D721Med (cell line): Measurements from ENCODE around the gene ZMIZ1.

Experiments used
- DNase-seq: peaks from one replicate; pipeline ENCODE4 v3.0.0; 2011; ENCODE audit warnings: low spot score; ENCODE audit not compliant: insufficient read length
- FAIRE-seq: peaks from 2 replicates; lab custom pipeline; 2011; peaks lifted over from hg19 to GRCh38; lab: Jason Lieb, UNC
- TF ChIP-seq, protein P1 (sequence below): IDR thresholded peaks from 2 replicates; pipeline ENCODE4 v1.5.1; 2012; ENCODE audit warnings: mild to moderate bottlenecking, control low read depth; ENCODE audit not compliant: insufficient read depth; ENCODE audit errors: missing control alignments

Gene ZMIZ1

DNA sequence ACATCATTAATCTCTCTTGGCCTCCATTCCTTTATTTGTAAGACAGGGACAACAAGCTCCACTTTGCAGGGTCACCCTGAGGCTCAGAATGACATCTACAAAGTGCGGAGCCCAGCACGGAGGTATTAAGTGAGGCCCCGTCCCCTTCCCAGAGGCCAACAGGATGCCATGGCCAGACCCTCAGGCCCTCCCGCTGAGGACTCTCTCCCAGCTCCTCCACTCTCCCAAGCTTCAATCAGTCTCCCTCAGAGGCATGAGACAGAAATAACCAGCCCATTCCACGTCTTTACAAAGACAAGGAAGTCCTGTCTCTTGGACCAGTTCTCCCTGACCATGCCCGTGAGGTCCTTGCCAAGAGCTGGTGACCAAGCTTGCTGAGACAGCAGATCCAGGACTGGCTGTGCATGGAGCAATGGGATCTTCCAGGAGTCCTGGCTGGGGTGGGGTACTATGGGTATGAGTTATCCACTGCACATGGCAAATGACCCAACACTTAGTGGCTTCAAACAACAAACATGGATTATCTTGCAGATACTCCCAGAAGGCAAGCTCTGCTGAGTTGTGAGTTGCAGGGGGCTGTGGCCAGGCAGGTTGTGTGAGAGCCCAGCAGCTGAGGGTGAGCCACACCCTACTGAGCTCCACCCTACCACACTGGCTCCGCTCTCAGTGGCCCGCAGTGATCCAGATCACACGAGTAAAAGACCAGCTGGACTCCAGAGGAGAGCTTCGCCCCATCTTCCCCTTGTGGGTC, 274.2 kb downstream of the ZMIZ1 start:
- DNase-seq (no peak), FAIRE-seq (no peak)
- TF ChIP-seq, protein P1, sequence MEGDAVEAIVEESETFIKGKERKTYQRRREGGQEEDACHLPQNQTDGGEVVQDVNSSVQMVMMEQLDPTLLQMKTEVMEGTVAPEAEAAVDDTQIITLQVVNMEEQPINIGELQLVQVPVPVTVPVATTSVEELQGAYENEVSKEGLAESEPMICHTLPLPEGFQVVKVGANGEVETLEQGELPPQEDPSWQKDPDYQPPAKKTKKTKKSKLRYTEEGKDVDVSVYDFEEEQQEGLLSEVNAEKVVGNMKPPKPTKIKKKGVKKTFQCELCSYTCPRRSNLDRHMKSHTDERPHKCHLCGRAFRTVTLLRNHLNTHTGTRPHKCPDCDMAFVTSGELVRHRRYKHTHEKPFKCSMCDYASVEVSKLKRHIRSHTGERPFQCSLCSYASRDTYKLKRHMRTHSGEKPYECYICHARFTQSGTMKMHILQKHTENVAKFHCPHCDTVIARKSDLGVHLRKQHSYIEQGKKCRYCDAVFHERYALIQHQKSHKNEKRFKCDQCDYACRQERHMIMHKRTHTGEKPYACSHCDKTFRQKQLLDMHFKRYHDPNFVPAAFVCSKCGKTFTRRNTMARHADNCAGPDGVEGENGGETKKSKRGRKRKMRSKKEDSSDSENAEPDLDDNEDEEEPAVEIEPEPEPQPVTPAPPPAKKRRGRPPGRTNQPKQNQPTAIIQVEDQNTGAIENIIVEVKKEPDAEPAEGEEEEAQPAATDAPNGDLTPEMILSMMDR = no peak

- TF ChIP-seq, protein P1 = no peak
- DNase-seq (no peak), FAIRE-seq (no peak)
Observed at GRCh38 chr10:79344502-79345195, 275.9 kb downstream of the ZMIZ1 start.

DNA sequence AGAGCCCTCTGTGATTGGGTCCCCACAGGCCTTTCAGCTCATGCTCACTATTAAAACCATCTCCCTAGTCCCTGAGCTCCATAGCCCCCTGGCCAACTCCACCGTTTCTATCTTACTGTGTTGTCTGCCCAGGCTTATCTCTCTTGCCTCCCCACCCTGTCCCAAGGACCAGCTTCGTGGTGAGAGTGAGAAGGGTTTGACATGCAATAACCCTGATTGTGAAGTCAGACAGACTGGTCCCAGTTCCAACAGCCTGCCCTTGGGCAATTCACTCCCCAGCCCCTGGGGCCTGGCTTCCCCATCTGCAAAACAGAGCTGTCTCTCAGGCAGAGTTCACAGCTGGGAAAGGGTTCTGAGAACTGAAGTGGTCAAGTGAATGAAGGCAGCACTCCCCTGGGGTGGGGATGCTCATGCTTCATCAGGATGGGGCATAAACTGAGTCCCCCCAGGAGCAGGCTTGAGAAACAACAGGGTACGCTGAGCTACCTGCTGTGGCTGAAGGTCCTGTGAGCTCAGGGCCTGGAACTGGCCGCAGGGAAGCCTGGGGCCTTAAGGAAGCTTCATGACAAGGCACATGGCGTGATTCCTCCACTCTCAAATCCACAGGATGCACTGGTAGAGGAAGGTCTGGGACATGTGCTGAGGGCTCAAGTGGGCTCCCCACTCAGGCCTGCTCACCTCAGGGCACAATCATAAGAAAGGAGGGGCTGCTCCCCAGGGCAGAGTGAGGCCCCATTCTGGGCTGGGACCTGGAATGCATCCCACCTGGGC, 276.7 kb downstream of the ZMIZ1 start:
- FAIRE-seq (no peak), DNase-seq (no peak)
- TF ChIP-seq, protein P1 = no peak

- DNase-seq (no peak), FAIRE-seq (no peak)
- TF ChIP-seq, protein P1 = no peak
Observed at GRCh38 chr10:79346012-79346340, 277.2 kb downstream of the ZMIZ1 start.

DNA sequence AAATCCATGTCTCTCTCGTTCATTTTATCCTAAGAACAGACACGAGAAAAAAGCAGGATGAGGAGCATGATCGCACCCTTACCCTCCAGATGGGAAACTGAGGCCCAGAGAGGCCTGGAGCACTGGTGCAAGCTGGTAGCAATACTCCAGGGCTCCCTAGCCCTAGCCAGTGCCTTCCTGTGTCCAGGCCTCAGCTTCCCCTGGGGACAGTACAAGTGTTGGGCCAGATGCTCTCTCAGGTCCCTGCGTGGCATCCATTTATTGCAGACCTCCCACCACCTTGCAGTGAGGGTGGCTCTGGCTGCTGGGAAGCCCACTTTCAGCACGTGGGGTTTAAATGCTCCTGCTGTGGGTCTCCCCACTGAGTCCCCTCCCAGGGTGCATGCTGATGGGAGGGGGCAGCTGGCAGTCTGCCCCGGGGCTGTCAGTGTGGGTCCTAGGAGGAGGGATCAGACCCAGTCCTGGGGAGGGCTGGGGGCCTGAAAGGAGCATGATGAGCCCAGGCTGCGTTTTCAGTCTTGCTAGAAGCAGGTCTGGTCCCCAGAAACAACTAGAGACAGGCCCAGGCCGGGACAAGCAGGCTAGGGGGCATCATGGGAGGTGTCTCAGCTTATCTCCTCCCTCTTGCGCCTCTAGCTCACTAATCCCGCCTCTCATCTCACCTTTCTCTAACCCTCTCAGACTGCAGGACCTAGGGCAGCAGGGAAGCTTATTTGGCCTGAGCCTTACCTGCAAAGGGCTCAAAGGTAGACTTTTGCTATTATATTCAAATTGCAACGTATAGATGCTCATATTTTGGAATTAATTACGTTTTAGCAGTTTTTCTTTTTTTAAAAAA, 277.8 kb downstream of the ZMIZ1 start:
- FAIRE-seq (no peak), DNase-seq (no peak)
- TF ChIP-seq, protein P1 = no peak

- peak; percentile 85 for DNase-seq
- TF ChIP-seq, protein P1 = peak; percentile 62
- no peak for FAIRE-seq
Observed at GRCh38 chr10:79347226-79347893, 278.6 kb downstream of the ZMIZ1 start, which contains the start of gene PPIF. TSS of gene PPIF (plus strand) at chr10:79347469. CDS start at chr10:79347549, 80 bp downstream.
